ENCODE measurements around the gene USP48. TPM values are rescaled to one million over a fixed set of nuclear protein-coding genes. Genes with fewer than 3 reads are reported as not detected.

Gene USP48
- total and polyA plus RNA-seq, 12 donors, result 13.8 to 45.0 (median 36.1) TPM

GRCh38 chr1:21672478-21673276 is 110.3 kb downstream of the USP48 start:
- no peak for TF ChIP-seq CTCF (IDR thresholded peaks at IDR 0.05)
- Histone ChIP-seq H3K4me1 (peaks cover 18 to 54% (median 47%) of the 10 kb centered on the region in 9 donors), H3K27me3 (peaks cover 6 to 40% (median 23%) of the 10 kb centered on the region in 7 donors), H3K4me3 (no peak overlapping the region), H3K9me3 (no peaks in the 10 kb centered on the region), H3K27ac (peak overlapping the region in 8 of 10 donors; percentile 7 to 53 (median 26)), H3K36me3 (peaks cover 0 to 13% (median 0%) of the 10 kb centered on the region in 9 donors)
- WGBS, 2 donors, result 78 to 79% methylated on average over 10 of the region's 10 CpGs
- intact Hi-C loops (cut with DNase I), result no loop called here
- ATAC-seq (no peak), DNase-seq (no peak)

GRCh38 chr1:21671915-21672314 is 111.0 kb downstream of the USP48 start:
- no peak overlapping the region for H3K27ac ChIP-seq
- H3K27me3 ChIP-seq, result peaks cover 6 to 48% (median 30%) of the 10 kb centered on the region in 7 donors
- peaks cover 18 to 54% (median 48%) of the 10 kb centered on the region in 9 donors for H3K4me1 ChIP-seq
- no peak for DNase-seq
- peak in 2 of 8 donors; percentile 9 to 33 for ATAC-seq
- no peak for TF ChIP-seq CTCF (IDR thresholded peaks at IDR 0.05)
- H3K9me3 ChIP-seq, result no peaks in the 10 kb centered on the region
- intact Hi-C loops (cut with DNase I), result no loop called here
- H3K4me3 ChIP-seq, result no peak overlapping the region
- WGBS, 2 donors, result 19 to 31% methylated on average over 6 of the region's 6 CpGs
- H3K36me3 ChIP-seq, result peaks cover 0 to 5% (median 0%) of the 10 kb centered on the region in 9 donors

- intact Hi-C loops (cut with DNase I), result no loop called here
- Histone ChIP-seq H3K27me3 (peaks cover 6 to 54% (median 37%) of the 10 kb centered on the region in 7 donors), H3K36me3 (peaks cover 0 to 4% (median 0%) of the 10 kb centered on the region in 9 donors), H3K4me1 (peaks cover 18 to 59% (median 50%) of the 10 kb centered on the region in 9 donors), H3K9me3 (no peaks in the 10 kb centered on the region), H3K4me3 (no peak overlapping the region), H3K27ac (no peak overlapping the region)
- no peak for DNase-seq
- no peak for TF ChIP-seq CTCF (IDR thresholded peaks at IDR 0.05)
- no peak for ATAC-seq
- 70 to 84% methylated on average over 11 of the region's 11 CpGs for WGBS, 2 donors
Measured at GRCh38 chr1:21670956-21671902, 111.7 kb downstream of the USP48 start.

All from heart right ventricle (tissue), 16 donors.